Activated CD8-positive, alpha-beta memory T cell treated with anti-CD3 and anti-CD28 coated beads for 4 hours (primary cell): Measurements from ENCODE around the gene RBM34.
"Not testable (repeated sequence)": the region's sequence is repeated elsewhere in the genome, so short reads cannot be mapped to it uniquely, and the experiment has no call there.

Experiments
- DNase-seq, 2 donors: peaks; one replicate each; pipeline ENCODE4 v3.0.0-alpha.2; 2020; ENCODE audit warnings: low read depth in 2 of 2

RBM34 gene

DNA sequence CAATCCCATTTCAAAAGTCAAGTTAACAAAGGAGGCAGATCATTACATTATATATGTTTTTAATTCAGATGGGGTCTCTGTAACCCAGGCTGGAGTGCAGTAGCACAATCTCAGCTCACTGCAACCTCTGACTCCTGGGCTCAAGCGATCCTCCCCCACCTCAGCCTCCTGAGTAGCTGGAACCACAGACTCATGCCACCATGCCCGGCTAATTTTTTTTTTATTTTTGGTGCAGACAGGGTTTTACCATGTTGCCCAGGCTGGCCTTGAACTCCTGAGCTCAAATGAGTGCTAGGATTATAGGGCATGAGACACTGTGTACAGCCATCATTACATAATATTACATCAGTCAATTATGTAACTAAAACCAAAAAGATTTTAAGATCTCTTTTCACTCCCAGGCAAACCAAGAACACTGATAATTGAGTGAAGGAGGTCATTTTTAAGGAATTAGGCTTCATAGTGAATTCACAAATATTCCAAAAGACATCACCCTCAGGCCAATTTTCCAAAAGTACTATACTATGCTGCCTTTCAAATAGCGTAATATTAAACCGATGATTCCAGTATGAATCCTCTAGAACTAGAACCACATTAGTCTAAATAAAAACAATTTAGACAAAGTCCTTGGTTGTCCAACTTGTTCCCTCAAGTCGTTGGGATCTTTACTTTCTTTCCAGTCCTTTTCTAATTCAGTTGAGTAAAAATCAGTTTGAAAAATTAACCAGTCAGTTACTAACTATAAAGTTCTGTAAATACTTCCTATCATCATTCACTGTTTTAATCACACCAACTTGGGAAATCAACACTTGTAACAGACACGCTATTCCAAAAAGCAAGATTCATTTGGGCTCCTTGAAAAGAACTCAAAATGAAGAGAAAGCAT, 48.5 kb downstream of the RBM34 start:
- DNase-seq = no peak

DNA sequence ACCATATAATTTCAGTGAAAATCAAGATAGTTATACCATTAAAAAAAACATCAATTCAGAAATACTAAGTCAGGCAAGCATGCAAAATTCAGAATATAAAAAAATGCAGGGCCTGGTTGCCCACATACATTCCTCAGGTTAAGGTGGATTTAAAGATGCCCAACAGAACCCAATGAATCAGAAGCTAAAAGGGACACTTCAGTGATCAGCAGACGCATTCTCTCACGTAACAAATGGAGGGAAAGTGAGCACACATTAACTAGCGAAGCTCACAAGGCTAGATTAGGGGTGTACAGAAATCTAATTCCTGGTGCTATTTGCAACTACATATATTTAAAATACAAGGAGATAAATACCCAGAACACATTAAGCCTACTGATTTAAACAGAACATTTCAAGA, 49.9 kb downstream of the RBM34 start:
- no peak for DNase-seq

DNA sequence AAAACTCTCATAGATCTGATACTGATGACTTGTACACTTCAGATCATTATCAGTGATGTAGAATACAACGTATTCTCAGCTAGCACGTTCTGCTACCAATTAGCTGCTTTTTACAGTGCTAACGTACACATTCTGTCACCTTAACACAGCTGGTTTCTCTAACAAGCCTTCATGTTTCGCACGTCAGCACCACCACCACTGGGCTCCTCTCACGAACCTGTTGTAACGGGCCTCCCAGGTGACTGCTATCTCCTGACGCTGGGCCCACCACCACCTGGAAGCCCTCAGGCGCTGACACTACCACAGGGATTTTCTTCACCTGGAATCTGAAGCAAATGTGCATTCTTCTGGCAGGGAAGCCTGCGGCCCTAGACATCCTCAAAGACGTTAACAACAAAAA, 52.2 kb downstream of the RBM34 start:
- no peak for DNase-seq

DNA sequence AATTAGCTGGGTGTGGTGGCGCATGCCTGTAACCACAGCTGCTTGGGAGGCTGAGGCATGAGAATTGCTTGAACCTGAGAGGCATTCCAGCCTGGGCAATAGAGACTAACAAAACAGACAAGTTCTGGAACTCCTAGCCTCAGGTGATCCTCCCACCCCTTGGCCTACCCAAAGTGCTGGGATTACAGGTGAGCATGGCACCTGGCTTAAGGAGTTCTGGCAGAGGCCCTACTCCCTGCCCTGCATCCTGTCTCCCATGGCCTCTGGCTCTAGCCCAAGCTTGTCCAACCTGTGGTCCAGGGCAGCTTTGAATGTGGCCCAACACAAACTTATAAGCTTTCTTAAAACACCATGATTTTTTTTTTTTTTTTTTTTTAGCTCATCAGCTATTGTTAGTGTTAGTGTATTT, 52.9 kb downstream of the RBM34 start:
- DNase-seq = no peak

DNA sequence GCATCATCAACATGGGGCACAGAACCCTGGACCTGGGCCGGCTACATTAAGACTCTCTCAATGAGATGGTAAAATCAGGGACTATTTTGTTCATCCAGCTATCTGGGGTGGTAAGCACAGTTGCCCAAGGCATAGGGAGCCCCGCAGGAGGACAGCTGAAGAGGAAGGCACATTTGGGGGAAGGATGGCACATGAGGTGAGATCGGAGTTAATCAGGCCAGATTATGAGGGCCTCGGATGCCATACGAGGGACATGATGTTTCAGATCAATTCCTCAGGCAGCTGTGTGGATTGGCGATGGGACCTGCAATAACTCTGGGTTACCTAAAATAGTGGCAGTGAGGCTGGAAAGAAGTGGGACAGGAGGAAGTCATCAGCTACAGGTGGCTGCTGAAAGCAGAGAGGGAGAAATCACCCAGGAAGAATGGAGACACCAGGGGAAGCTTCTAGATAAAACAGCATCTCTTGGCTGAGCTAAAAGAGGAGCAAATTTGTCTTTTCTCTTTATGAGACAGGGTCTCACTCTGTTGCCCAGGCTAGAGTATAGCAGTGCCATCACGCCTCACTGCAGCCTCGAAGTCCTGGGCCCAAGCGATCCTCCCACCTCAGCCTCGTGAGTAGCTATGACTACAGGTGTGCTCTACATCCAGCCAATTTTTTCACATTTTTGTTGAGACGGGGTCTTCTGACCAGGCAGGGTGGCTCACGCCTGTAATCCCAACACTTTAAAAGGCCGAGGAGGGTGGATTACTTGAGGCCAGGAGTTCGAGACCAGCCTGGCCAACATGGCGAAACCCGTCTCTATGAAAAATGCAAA, 53.5 kb downstream of the RBM34 start:
- no peak for DNase-seq

DNA sequence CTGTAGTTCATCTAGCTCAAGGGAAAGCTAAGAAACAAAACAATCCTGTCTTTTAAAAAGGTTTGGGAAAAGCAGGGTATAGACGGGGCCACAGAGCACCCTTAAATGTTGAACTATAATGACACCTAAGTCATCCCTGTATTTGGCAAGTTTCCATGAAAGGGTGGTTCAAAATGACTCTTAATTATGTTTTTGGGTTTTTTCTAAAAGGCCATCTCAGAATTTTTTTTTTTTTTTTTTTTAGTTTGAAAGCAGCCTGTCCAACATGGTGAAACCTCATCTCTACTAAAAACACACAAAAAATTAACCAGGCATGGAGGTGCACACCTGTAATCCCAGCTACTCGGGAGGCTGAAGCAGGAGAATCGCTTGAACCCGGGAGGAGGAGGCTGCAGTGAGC, 54.6 kb downstream of the RBM34 start:
- DNase-seq = no peak

DNA sequence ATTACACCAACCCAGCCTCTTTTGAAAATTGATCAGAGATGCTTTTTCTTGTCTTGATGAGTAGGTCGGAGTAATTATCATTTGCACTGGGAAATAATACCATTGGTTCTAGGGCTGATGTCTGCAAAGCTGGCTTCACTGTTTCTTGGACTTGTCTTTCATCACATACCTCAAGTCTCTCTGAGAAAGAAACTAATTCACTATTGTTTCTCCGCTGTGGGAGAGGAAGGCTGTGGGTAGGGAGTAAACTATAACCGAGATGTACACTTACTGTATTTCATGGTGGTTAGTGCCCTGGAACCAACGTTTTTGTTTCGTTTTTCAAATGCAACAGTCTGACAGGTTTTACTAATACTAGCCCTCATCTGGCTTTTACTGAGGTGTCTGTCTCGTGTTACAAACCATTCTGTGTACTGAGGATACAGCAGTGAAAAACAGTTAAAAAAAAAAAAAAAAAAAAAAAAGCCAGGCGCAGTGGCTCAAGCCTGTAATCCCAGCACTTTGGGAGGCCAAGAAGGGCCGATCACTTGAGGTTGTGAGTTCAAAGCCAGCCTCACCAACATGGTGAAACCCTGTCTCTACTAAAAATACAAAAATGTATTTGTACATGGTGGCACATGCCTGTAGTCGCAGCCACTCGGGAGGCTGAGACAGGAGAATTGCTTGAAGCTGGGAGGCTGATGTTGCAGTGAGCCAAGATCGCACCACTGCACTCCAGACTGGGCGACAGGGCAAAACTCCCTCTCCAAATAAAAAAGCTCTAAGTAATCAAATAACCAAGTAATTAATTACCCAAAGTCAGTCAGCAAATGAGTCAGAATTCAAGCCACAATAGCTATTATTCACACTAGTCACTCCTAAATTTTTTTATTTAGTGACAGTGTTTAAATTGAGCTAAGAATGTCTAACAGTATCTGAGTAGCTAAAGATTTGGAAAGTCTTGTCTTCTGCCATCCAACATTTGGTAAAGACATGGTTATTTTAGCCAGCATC, 55.7 kb downstream of the RBM34 start:
- DNase-seq = no peak

DNA sequence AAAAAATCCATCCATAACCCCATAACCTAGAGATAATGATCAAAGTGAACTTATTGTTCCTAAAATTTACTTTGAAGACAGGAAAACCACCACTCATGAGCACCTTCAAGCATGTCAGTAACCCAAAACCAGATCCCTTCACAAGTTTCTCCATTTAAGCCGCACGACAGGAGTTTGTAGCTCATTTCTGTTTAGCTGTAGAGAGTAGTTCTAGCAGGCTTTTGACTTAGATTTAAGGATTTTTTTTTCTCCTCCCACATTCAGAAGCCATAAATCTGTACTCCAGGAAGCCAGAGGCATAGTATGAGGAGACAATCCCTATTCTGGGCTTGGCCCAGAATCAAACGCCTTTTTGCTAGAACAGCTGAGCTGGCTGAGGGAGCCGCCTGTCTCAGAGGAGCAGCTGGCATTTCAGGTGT, 58.0 kb downstream of the RBM34 start:
- DNase-seq = no peak

DNA sequence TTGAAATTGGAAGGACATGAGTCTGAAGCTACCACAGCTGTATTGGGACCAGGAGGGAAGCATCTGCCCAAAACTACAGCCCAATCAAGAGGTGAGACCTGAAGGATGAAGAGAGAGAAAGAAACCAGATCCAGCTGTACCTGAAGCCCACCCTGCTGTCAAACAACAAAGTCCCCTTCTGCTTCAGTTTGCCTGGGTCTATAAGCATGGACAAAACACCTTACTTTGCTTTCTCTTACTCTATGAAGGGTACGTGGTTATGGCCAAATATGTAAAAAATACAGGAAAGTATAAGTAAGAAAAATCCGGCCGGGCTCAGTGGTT, 58.8 kb downstream of the RBM34 start:
- no peak for DNase-seq

DNA sequence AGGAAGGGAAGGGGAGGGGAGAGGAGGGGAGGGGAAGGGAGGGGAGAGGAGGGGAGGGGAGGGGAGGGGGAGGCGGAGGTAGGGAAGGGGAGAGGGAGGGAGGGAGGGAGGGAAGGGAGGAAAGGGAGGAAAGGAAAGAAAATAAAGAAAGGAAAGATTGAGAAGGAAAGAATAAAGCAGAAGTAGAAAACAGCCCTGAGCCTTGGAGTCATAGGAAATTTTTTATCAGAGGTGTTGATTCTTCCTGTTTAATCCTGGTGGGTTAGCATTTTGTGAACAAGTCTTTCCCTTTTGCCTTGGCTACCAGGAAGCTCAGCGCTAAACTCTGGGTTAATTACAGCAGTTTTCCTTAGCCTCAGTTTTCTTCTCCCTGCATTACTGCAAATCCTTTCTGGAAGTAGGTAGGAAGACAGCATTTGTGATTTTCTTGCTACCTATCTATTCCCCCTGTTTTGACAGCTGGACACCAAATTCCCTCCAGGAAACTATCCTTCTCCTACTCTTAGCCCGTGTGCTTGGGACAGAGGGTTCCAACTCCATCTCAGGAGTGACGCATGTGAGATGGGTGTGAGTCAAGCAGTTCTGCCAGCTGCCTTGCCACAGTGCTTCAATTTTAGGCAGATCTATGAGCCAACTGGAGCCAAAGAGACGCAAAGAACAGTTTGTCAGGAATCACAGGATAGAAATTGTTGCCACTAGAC, 59.3 kb downstream of the RBM34 start:
- DNase-seq = no peak

DNA sequence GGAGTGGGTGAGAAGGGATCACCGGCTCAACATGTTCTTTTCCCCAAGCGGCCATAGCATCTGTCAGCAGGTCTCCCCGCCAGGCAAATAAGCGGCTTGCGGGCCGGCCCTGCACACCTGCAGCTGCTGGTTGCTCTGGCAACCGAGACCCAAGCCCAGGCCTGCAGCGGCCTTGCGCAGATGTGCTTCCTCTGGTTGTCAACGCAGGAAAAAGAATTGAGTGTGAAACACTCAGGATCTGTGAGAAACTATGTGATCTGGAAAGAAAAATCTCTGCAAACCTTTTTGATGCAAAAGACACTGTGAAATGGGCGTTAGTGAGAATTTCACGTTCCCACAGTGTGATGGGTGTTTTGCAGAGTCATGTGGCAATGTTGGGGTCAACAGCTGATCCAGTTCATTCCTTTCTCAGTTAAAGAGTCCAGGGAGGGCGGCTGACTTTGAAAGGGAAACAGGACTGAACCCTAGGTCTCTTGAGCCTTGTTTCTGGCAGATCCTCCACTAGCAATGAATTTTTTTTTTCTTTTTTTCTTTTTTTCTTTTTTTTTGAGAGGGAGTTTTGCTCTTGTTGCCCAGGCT, 60.8 kb downstream of the RBM34 start:
- no peak for DNase-seq

DNA sequence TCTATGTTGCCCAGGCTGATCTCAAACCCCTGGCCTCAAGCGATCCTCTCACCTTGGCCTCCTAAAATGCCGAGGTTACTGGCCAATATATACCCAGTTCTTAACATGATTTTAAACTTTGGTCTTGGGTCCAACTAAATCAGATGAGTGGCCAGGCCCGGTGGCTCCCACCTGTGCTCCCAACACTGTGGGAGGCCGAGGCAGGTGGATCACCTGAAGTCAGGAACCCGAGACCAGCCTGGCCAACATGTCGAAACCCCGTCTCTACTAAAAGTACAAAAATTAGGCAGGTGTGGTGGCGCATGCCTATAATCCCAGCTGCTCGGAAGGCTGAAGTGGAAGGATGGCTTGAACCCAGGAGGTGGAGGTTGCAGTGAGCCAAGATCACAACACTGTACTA, 62.1 kb downstream of the RBM34 start:
- DNase-seq = no peak

DNA sequence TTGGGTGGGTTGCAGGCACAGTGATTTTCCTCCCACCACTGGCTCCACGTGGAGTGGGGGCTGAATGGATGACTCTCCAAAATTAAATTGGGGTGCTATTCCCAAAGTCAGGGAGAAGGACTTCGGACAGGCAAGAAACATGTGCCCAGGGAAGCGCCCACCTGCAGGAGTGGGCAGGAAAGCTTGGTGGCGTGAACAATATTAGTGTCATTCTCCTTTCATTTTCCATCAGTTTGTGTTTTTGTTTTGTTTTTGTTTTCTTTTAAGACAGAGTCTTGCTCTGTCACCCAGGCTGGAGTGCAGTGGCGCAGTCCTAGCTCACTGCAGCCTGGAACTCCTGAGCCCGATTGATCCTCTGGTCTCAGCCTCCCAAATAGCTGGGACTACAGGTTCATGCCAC, 62.5 kb downstream of the RBM34 start:
- DNase-seq = no peak

DNA sequence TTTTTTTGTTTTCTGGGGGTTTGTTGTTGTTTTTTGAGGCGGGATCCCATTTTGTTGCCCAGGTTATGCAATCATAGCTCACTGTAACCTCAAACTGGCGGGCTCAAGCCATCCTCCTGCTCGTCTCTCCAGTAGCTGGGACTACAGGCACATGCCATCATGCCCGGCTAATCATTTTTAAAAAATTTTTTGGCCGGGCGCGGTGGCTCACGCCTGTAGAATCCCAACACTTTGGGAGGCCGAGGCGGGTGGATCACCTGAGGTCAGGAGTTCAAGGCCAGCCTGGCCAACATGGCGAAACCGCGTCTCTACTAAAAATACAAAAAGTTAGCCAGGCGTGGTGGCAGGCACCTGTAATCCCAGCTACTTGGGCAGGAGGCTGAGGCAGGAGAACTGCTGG, 63.5 kb downstream of the RBM34 start:
- DNase-seq = not testable (repeated sequence)

DNA sequence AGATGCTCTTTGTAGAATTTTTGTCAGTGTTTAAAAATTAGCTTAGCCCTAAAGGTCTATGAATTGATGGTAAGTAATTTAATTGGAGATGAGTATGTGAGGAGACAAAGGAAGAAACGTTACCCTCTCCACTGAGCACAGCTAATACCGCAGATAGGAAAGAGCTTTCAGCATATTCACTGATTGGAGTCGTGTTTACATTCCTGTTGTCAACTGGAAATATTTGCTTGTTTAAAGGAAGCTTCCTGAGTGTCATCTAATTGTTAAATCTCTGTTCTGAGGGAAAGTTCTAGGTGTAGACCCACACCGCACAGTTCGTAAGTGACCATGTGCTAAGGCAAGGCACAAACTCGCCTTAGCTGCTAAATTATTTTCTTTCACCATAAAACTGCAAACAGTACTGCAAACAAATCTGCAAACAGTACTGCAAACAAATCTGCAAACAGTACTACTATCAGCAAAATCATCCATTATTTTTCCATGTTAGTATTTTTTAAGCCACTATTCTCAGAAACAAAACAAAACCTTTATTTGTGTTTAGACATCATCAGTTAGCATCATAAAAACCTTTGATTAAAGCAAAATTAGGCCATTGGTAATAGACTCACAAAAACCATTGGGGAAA, 65.0 kb downstream of the RBM34 start:
- no peak for DNase-seq

DNA sequence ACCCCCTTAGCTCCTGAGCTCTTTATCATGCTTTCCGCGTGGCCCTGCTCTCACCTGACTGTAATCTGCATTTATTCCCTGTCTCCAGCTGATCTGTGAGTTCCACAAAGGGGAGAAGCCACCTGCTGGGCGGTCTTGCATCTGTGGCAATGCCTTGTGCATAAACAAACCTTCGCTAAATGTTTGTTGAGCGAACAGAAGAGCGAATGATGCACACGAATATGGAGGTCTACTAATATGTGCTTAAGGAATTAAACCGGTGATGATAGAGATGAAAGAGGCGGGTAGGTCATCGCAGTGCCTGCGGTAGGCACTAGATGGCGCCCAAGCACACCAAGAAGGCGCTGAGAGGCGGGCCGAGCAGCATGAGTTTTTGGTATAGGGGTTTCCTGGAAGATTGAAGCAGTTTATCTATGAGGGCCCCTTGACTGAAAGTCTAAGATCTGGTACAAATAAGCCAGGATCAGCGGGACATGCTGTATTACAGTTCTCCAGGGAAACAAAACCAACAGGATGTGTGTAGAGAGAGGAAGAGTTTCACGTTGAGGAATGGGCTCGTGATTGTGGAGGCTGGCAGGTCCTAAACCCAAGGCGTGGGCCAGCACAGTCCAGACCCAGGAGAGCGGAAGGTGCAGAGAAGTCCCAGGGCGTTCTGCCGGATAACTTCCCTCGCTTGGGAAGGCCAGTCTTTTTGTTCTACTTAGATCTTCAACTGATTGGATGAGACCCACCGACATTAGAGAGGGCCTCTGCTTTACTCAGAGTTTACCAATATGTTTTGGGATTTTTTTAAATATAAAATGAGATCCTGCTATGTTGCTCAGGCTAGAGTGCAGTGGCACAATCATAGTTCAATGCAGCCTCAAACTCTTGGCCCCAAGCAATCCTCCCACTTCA, 67.1 kb downstream of the RBM34 start:
- peak; percentile 56 to 59 for DNase-seq

DNA sequence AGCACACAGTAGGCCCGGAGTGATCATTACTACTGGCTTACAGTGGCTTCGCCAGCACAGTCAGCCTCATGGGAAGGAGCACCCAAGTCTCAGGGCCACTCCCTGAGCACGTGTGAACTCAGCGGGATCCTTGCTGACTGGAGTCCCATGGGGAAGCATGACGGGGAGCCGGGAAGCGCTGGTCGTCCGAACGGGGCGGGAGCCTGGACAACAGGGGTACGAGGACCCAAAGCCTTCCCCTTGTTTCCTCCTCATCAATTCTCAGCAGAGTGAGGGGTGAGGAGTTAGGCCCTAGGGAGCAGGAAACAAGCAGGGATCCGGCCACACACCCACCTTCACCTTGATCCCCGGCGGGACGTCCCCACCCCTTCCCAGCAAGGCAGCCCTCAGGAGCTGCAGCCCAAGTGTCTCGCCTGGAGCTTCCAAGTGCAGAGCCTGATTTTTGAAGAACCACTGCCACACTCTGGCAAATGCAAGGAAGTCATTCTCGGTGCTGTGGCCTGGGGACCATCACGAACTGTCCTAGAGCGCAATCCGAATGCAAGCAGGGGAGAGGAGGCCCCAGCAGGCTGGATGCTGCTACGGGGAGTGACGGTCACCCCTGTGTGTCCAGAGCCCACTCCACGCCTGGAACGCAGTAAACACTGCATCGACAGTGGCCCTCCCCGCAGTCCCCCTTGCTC, 67.9 kb downstream of the RBM34 start:
- DNase-seq = no peak

DNA sequence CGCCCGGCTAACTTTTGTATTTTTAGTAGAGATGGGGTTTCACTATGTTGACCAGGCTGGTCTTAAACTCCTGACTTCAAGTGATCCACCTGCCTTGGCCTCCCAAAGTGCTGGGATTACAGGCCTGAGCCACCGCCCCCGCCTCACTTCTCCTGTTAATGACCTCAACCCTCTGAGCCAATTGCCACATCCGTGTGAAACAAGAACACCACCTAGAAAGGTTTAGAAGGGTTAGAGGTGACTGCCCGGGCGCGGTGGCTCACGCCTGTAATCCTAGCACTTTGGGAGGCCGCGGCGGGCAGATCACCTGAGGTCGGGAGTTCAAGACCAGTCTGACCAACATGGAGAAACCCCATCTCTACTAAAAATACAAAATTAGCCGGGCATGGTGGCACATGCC, 68.6 kb downstream of the RBM34 start:
- not testable (repeated sequence) for DNase-seq

DNA sequence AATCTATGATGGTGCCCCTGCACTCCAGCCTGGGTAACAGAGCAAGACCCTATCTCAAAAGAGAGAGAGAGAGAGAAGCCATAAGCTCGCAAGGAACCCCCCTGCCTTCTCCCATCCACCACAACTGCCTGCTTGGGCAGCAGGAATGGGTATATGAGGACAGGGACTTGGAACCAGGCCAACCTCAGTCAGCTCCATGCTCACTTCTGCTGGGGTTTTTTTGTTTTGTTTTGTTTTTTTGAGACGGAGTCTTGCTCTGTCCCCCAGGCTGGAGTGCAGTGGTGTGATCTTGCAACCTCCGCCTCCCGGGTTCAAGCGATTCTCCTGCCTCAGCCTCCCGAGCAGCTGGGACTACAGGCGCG, 69.0 kb downstream of the RBM34 start:
- not testable (repeated sequence) for DNase-seq
